Karpas-422 (cell line): Measurements from ENCODE around the gene DAB1. TPM values are rescaled to one million over a fixed set of nuclear protein-coding genes. Genes with fewer than 3 reads are reported as not detected.

Experiments
- DNase-seq: peaks from one replicate; pipeline ENCODE4 v3.0.0-alpha.2; 2015
- H2AFZ ChIP-seq: fragments of 200-600 bp; sonication (generic); 2 replicates; pipeline ENCODE4 v1.6.1; 2014; ENCODE audit warnings: antibody characterized with exemption, low read length, mixed read lengths
- H3K27ac ChIP-seq: fragments of 200-600 bp; sonication (generic); 2 replicates; pipeline ENCODE4 v1.5.1; 2014; ENCODE audit warnings: mild to moderate bottlenecking, low read length, moderate library complexity
- H3K27me3 ChIP-seq: fragments of 200-600 bp; sonication (generic); 2 replicates; pipeline ENCODE4 v1.6.1; 2014; ENCODE audit warnings: low read length, mixed read lengths
- H3K36me3 ChIP-seq: fragments of 200-600 bp; sonication (generic); 2 replicates; pipeline ENCODE4 v1.6.1; 2014; ENCODE audit warnings: low read length, mixed read lengths; ENCODE audit not compliant: insufficient read depth
- H3K4me1 ChIP-seq: fragments of 200-600 bp; sonication (generic); 2 replicates; pipeline ENCODE4 v1.6.1; 2014; ENCODE audit warnings: mild to moderate bottlenecking, low read length, mixed read lengths
- H3K4me2 ChIP-seq: fragments of 200-600 bp; sonication (generic); 2 replicates; pipeline ENCODE4 v1.6.1; 2014; ENCODE audit warnings: low read length, low read depth, mild to moderate bottlenecking; ENCODE audit not compliant: poor library complexity, severe bottlenecking
- H3K4me3 ChIP-seq: fragments of 200-600 bp; sonication (generic); 2 replicates; pipeline ENCODE4 v1.5.1; 2014; ENCODE audit warnings: mild to moderate bottlenecking, antibody characterized with exemption, low read length, mixed read lengths
- H3K79me2 ChIP-seq: fragments of 200-600 bp; sonication (generic); 2 replicates; pipeline ENCODE4 v1.6.1; 2014; ENCODE audit warnings: mild to moderate bottlenecking, low read length, mixed read lengths
- H3K9ac ChIP-seq: fragments of 200-600 bp; sonication (generic); 2 replicates; pipeline ENCODE4 v1.6.0; 2014; ENCODE audit warnings: low read length
- H3K9me2 ChIP-seq: fragments of 200-600 bp; sonication (generic), shearing (Covaris generic); replicated peaks from 2 replicates; pipeline ENCODE4 v1.6.0; 2014; ENCODE audit warnings: mild to moderate bottlenecking, low read length, moderate library complexity; ENCODE audit not compliant: insufficient read depth
- H3K9me3 ChIP-seq: fragments of 300-700, 200-600 bp; sonication (generic); 2 replicates; pipeline ENCODE4 v1.6.1; 2014; ENCODE audit warnings: low read length, mixed read lengths
- H4K20me1 ChIP-seq: fragments of 200-600 bp; sonication (generic); 2 replicates; pipeline ENCODE4 v1.6.1; 2014; ENCODE audit warnings: mild to moderate bottlenecking, antibody characterized with exemption, low read length, low read depth; ENCODE audit not compliant: insufficient read depth
- total RNA-seq: library from RNA; depleted of rRNA; stranded (reverse); fragments of >200 nt; shearing (Covaris generic); gene quantifications from 2 replicates; pipeline ENCODE4 v1.2.3, GENCODE V29; 2014; ENCODE audit warnings: low replicate concordance

DAB1 gene
- total RNA-seq, 1 experiment from 2014 or later, result 0.78 TPM

DNA sequence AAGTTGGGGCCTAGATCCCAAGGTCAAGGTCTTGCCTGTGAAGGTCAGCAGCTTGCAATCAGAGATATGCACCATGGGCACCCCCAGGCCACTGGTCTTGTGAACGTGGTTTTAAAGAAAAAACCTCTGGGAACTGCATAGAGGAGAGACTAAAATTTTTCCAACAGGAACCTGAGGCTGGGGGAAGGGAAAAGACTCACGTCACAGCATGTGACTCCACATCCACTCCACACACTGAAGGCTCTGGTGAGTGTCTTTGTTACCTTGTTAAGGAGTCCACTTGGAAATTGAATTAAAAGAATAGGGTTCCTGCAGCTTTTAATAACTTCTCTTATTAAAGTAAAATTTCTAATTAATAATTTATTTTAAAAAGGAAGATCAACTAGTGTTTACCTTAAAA is 224.9 kb downstream of the DAB1 start:
- Histone ChIP-seq H3K4me2 (no peak overlapping the region), H3K9me3 (no peaks in the 10 kb centered on the region), H3K4me3 (no peak overlapping the region), H3K36me3 (no peaks in the 10 kb centered on the region), H2AFZ (no peak overlapping the region), H3K9ac (no peak overlapping the region), H3K27ac (no peak overlapping the region), H3K9me2 (no peaks in the 10 kb centered on the region), H3K4me1 (no peaks in the 10 kb centered on the region), H3K79me2 (no peaks in the 10 kb centered on the region), H4K20me1 (no peaks in the 10 kb centered on the region), H3K27me3 (no peaks in the 10 kb centered on the region)
- DNase-seq, result no peak

DNA sequence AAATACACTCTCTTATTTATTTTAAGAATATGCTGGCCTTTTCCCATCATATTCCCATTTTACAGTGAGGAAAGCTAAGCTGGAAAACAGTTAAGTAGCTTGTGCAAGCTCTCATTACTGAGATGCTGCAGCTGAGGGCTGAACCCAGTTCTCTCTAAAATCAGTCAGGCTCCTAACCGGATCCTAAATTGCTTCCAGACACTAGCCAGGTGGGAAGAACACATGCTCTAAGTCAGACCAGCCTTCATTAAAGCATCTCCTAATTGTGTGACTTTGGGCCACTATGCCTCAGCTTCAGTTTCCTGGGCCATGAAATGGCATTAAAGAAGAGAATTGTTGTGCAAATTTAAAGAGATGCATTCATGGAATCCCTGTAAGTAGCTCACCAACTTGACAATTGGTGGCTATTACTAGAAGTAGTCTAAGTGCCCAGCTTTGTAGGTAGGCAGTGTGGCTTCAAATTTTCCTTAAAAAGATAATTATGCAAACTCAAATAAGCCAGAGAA is 228.4 kb downstream of the DAB1 start:
- H3K27ac ChIP-seq, result no peak overlapping the region
- no peak overlapping the region for H3K4me2 ChIP-seq
- H3K9me2 ChIP-seq, result no peaks in the 10 kb centered on the region
- no peak overlapping the region for H2AFZ ChIP-seq
- H3K27me3 ChIP-seq, result no peaks in the 10 kb centered on the region
- H3K36me3 ChIP-seq, result no peaks in the 10 kb centered on the region
- no peaks in the 10 kb centered on the region for H3K9me3 ChIP-seq
- no peaks in the 10 kb centered on the region for H4K20me1 ChIP-seq
- no peak for DNase-seq
- no peak overlapping the region for H3K9ac ChIP-seq
- no peaks in the 10 kb centered on the region for H3K4me1 ChIP-seq
- no peak overlapping the region for H3K4me3 ChIP-seq
- no peaks in the 10 kb centered on the region for H3K79me2 ChIP-seq

DNA sequence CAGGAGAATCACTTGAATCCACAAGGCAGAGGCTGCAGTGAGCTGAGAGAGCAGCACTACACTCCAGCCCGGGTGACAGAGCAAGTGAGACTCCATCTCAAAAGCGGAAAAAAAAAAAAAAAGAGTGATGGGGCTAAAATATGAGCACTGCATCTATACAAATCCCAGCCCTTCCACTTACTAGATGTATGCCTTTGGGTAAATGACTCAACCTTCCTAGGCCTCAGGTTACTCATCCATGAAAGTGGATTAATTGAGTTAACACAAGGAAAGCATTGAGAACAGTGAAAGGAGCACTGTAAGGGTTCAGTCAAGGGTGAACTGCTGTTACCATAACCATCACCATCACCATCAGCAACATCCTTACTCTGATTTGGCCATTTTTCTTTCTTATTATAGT is 231.6 kb downstream of the DAB1 start:
- Histone ChIP-seq H3K4me2 (no peak overlapping the region), H3K36me3 (no peaks in the 10 kb centered on the region), H2AFZ (no peak overlapping the region), H4K20me1 (no peaks in the 10 kb centered on the region), H3K4me3 (no peak overlapping the region), H3K9ac (no peak overlapping the region), H3K27me3 (no peaks in the 10 kb centered on the region), H3K9me2 (no peaks in the 10 kb centered on the region), H3K4me1 (no peaks in the 10 kb centered on the region), H3K79me2 (no peaks in the 10 kb centered on the region), H3K27ac (no peak overlapping the region), H3K9me3 (no peaks in the 10 kb centered on the region)
- no peak for DNase-seq

DNA sequence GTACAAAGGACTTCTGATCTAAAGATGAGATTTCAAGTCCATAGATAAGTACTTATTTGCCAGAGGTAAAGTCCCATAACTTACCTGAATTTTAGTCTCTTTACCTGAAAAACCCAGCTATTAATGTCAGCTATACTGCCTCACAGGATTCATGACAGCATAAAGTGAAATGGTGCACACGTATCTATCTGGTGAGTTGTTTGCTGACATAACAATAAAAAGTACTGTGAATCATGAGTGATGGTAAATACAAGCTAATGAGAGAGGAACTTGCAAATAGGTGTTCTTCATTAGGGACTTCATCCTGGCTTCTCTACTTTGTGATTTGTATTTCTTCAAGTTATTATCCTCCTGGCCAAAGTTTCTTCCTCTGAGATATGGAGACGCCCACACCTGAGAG is 233.0 kb downstream of the DAB1 start:
- no peaks in the 10 kb centered on the region for H3K27me3 ChIP-seq
- no peaks in the 10 kb centered on the region for H4K20me1 ChIP-seq
- H3K9me3 ChIP-seq, result no peaks in the 10 kb centered on the region
- no peak overlapping the region for H3K4me2 ChIP-seq
- no peak overlapping the region for H3K27ac ChIP-seq
- no peak overlapping the region for H2AFZ ChIP-seq
- no peak overlapping the region for H3K9ac ChIP-seq
- no peak for DNase-seq
- no peaks in the 10 kb centered on the region for H3K79me2 ChIP-seq
- no peaks in the 10 kb centered on the region for H3K4me1 ChIP-seq
- H3K36me3 ChIP-seq, result no peaks in the 10 kb centered on the region
- no peak overlapping the region for H3K4me3 ChIP-seq
- H3K9me2 ChIP-seq, result no peaks in the 10 kb centered on the region

DNA sequence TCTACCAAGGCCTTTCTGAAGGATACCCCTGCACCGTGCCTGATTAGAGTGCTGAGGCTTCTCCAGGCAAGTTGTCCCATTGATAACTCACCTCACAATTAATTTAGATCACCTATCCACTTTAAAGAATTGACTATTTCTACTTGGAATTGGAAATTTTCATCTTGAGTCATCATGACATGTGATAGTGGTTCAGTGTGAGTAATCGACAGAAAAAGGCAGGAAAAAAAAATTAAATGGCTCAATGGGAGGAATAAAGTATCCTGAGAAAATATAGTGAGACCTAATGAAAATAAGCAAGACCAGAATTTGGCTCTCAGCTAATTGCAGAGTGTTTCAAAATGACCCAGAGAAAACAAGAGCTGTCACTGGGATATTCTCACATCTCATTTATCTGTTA is 235.7 kb downstream of the DAB1 start:
- no peaks in the 10 kb centered on the region for H3K36me3 ChIP-seq
- no peaks in the 10 kb centered on the region for H4K20me1 ChIP-seq
- no peaks in the 10 kb centered on the region for H3K79me2 ChIP-seq
- no peak overlapping the region for H3K4me3 ChIP-seq
- no peaks in the 10 kb centered on the region for H3K9me2 ChIP-seq
- no peaks in the 10 kb centered on the region for H3K27me3 ChIP-seq
- H3K9ac ChIP-seq, result no peak overlapping the region
- H3K9me3 ChIP-seq, result no peaks in the 10 kb centered on the region
- no peaks in the 10 kb centered on the region for H3K4me1 ChIP-seq
- no peak for DNase-seq
- no peak overlapping the region for H3K4me2 ChIP-seq
- H3K27ac ChIP-seq, result no peak overlapping the region
- no peak overlapping the region for H2AFZ ChIP-seq

DNA sequence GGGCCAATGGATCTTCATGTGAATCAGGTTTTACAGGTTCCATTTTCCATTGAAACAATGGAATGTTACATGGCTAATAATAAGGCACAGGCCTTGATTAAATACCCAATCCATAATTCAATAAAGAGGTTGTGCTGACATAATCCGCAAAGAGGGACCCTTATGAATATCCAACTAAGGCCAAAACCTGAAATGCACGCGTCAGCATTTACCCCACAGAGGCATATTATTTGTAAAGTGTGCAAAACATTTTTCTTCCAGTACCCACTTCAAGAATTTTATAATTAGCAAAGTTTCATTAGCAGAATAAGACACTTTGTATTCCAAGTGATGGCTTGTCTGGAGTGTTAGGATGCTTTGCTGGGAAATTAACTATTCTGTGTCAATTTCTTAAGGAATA is 237.4 kb downstream of the DAB1 start:
- no peak for DNase-seq
- no peaks in the 10 kb centered on the region for H3K36me3 ChIP-seq
- no peaks in the 10 kb centered on the region for H3K79me2 ChIP-seq
- no peaks in the 10 kb centered on the region for H3K9me3 ChIP-seq
- H3K4me3 ChIP-seq, result no peak overlapping the region
- no peak overlapping the region for H3K9ac ChIP-seq
- no peak overlapping the region for H2AFZ ChIP-seq
- no peak overlapping the region for H3K27ac ChIP-seq
- H3K4me1 ChIP-seq, result no peaks in the 10 kb centered on the region
- no peak overlapping the region for H3K4me2 ChIP-seq
- H3K27me3 ChIP-seq, result no peaks in the 10 kb centered on the region
- H4K20me1 ChIP-seq, result no peaks in the 10 kb centered on the region
- no peaks in the 10 kb centered on the region for H3K9me2 ChIP-seq

DNA sequence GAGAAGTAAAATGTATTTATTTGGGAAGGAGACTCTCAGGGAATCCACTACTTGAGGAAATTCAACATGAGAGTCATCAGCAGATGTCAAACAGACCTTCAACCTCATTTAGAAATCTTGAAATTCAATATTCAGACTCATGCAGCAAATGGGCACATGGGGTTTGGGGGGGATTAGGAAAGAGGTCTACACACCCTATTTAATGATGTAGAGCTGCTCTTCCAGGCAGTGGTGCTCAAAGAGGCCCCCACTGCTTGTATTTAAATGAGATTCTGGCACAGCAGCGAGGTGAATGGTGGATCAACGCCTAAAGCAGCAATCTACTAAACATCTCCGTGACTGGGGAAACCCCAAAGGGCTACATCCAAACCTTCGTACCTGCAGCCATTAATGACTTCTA is 244.9 kb downstream of the DAB1 start:
- no peaks in the 10 kb centered on the region for H3K9me2 ChIP-seq
- H3K9ac ChIP-seq, result no peak overlapping the region
- H3K79me2 ChIP-seq, result no peaks in the 10 kb centered on the region
- H3K4me3 ChIP-seq, result no peak overlapping the region
- H3K36me3 ChIP-seq, result no peaks in the 10 kb centered on the region
- H2AFZ ChIP-seq, result no peak overlapping the region
- H3K27ac ChIP-seq, result no peak overlapping the region
- no peak overlapping the region for H3K4me2 ChIP-seq
- H3K4me1 ChIP-seq, result no peaks in the 10 kb centered on the region
- no peaks in the 10 kb centered on the region for H4K20me1 ChIP-seq
- DNase-seq, result no peak
- no peaks in the 10 kb centered on the region for H3K27me3 ChIP-seq
- H3K9me3 ChIP-seq, result no peaks in the 10 kb centered on the region

DNA sequence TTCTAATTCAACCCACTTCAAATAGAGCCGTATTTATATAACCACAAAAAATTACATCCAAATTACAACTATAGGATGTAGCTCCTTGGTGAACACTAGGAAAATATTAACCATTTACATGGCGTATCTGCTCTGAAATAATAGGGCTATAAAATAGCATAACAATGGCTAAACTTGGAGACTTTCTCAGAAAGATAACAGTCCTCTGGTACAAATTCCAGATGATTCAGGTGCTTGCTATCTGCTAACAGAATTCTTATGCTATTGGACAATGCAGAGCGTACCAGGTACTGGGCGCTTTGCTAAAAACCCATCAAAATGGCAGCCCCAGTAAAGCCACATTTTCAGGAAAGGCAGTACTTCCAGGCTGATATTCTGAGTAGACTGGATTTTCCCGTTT is 248.4 kb downstream of the DAB1 start:
- Histone ChIP-seq H4K20me1 (no peaks in the 10 kb centered on the region), H3K9me3 (no peaks in the 10 kb centered on the region), H3K9ac (no peak overlapping the region), H3K27ac (no peak overlapping the region), H3K27me3 (no peaks in the 10 kb centered on the region), H3K79me2 (no peaks in the 10 kb centered on the region), H3K9me2 (no peaks in the 10 kb centered on the region), H3K4me3 (no peak overlapping the region), H3K4me1 (no peaks in the 10 kb centered on the region), H3K4me2 (no peak overlapping the region), H2AFZ (no peak overlapping the region), H3K36me3 (no peaks in the 10 kb centered on the region)
- no peak for DNase-seq

DNA sequence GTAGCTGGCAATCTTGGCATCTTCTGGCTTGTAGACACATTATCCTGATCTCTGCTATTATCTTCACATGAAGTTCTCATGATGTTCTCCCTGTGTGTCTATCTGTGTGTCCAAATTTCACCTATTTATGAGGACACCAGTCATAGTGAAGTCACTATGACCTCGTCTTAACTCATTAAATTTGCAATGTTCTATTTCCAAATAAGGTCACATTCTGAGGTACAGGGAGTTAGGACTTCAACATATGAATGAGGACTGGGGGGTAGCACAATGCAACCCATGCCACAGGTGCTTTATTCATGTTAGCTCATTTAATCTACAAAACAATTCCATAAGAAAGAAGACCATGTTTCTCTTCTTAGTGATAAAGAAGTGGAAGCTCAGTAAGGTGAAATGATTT is 251.8 kb downstream of the DAB1 start:
- no peak for DNase-seq
- no peak overlapping the region for H2AFZ ChIP-seq
- no peaks in the 10 kb centered on the region for H4K20me1 ChIP-seq
- H3K27me3 ChIP-seq, result no peaks in the 10 kb centered on the region
- no peaks in the 10 kb centered on the region for H3K4me1 ChIP-seq
- H3K9me2 ChIP-seq, result no peaks in the 10 kb centered on the region
- H3K36me3 ChIP-seq, result no peaks in the 10 kb centered on the region
- H3K4me3 ChIP-seq, result no peak overlapping the region
- no peaks in the 10 kb centered on the region for H3K79me2 ChIP-seq
- H3K9me3 ChIP-seq, result no peaks in the 10 kb centered on the region
- no peak overlapping the region for H3K27ac ChIP-seq
- no peak overlapping the region for H3K9ac ChIP-seq
- H3K4me2 ChIP-seq, result no peak overlapping the region
